ENCODE results near the gene REST. TPM values are rescaled to one million over a fixed set of nuclear protein-coding genes. Genes with fewer than 3 reads are reported as not detected.

REST gene
- total RNA-seq, 1 donor from 2014 or later = 74.8 TPM

DNA sequence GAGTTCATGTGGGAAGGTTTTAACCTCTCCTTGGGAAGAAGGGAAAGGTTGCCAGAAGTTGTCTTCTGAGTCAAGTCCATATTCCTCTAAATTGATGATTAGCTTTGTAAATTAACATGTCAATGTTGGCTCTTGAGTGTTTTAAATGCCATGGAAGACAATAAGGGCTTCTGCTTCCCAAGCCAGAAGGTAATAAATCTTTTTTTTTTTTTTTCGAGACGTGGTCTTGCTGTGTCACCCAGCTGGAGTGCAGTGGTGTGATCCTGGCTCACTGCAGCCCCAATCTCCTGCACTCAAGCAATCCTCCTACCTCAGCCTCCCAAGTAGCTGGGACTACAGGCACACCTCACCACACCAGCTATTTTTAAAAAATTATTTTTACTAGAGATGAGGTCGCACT lies 5.0 kb upstream of the REST start:
- Histone ChIP-seq H3K4me2 (ENCODE audit: low read length) (no peak overlapping the region), H3K4me1 (ENCODE audit: insufficient read depth, low read length) (no peaks in the 10 kb centered on the region), H3K9ac (ENCODE audit: low read length) (no peak overlapping the region), H3K9me3 (ENCODE audit: insufficient read depth, low read depth, low read length) (no peaks in the 10 kb centered on the region), H3K79me2 (ENCODE audit: insufficient read depth, low read length) (no peaks in the 10 kb centered on the region), H3K36me3 (ENCODE audit: insufficient read depth, low read length) (no peaks in the 10 kb centered on the region), H3K4me3 (ENCODE audit: insufficient read depth, low read depth, low read length) (no peak overlapping the region), H2AFZ (ENCODE audit: low read depth, low read length) (no peak overlapping the region), H3K27me3 (ENCODE audit: insufficient read depth, low read length) (peaks cover 6% of the 10 kb centered on the region), H4K20me1 (ENCODE audit: insufficient read depth, low read length) (no peaks in the 10 kb centered on the region), H3K27ac (ENCODE audit: low read depth, low read length) (no peak overlapping the region)
- Mint-ChIP-seq H3K4me1 (ENCODE audit: low read depth, unreplicated experiment) (no peaks in the 10 kb centered on the region), H3K36me3 (ENCODE audit: low read depth, unreplicated experiment) (no peaks in the 10 kb centered on the region), H3K9me3 (ENCODE audit: unreplicated experiment) (peaks cover 2% of the 10 kb centered on the region), H3K27ac (ENCODE audit: unreplicated experiment) (no peak overlapping the region), H3K27me3 (ENCODE audit: low read depth, unreplicated experiment) (peaks cover 17% of the 10 kb centered on the region), H3K4me3 (ENCODE audit: unreplicated experiment) (no peak overlapping the region)
- DNase-seq (ENCODE audit: low read depth) (no peak), FAIRE-seq (no peak)
- TF ChIP-seq, protein P1, sequence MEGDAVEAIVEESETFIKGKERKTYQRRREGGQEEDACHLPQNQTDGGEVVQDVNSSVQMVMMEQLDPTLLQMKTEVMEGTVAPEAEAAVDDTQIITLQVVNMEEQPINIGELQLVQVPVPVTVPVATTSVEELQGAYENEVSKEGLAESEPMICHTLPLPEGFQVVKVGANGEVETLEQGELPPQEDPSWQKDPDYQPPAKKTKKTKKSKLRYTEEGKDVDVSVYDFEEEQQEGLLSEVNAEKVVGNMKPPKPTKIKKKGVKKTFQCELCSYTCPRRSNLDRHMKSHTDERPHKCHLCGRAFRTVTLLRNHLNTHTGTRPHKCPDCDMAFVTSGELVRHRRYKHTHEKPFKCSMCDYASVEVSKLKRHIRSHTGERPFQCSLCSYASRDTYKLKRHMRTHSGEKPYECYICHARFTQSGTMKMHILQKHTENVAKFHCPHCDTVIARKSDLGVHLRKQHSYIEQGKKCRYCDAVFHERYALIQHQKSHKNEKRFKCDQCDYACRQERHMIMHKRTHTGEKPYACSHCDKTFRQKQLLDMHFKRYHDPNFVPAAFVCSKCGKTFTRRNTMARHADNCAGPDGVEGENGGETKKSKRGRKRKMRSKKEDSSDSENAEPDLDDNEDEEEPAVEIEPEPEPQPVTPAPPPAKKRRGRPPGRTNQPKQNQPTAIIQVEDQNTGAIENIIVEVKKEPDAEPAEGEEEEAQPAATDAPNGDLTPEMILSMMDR (IDR thresholded peaks at IDR 0.05; ENCODE audit: insufficient read depth, low read depth, low read length) = no peak
- TF ChIP-seq EZH2 (IDR thresholded peaks at IDR 0.05; ENCODE audit: insufficient read depth, low read length) = no peak

DNA sequence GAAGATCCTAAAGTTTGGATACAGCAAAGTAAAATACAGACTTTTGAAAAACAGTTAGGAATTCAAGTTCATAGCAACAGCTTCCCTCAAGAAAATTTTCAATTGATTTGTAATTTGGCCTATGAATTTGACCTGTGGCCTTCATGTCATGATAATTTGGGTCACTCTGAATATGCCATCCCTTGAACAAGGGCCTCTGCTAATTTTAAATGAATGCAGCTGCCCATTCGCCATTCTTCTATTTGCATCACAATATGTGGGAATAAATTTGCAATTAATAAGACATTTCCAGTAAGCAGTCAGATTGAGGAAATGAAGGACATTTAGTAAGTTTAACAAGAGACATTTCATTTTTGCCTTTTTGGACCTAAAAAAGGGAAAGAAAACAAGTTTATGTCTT lies 1.9 kb upstream of the REST start:
- H4K20me1 ChIP-seq (ENCODE audit: insufficient read depth, low read length) = peaks cover 16% of the 10 kb centered on the region
- no peaks in the 10 kb centered on the region for H3K36me3 ChIP-seq (ENCODE audit: insufficient read depth, low read length)
- Mint-ChIP-seq H3K27ac (ENCODE audit: unreplicated experiment) (no peak overlapping the region), H3K4me1 (ENCODE audit: low read depth, unreplicated experiment) (peaks cover 9% of the 10 kb centered on the region), H3K9me3 (ENCODE audit: unreplicated experiment) (peaks cover 2% of the 10 kb centered on the region), H3K4me3 (ENCODE audit: unreplicated experiment) (no peak overlapping the region), H3K27me3 (ENCODE audit: low read depth, unreplicated experiment) (peaks cover 14% of the 10 kb centered on the region), H3K36me3 (ENCODE audit: low read depth, unreplicated experiment) (no peaks in the 10 kb centered on the region)
- H3K79me2 ChIP-seq (ENCODE audit: insufficient read depth, low read length) = peaks cover 20% of the 10 kb centered on the region
- peaks cover 6% of the 10 kb centered on the region for H3K27me3 ChIP-seq (ENCODE audit: insufficient read depth, low read length)
- DNase-seq (ENCODE audit: low read depth) (no peak), FAIRE-seq (no peak)
- no peak for TF ChIP-seq EZH2 (IDR thresholded peaks at IDR 0.05; ENCODE audit: insufficient read depth, low read length)
- TF ChIP-seq, protein P1 (IDR thresholded peaks at IDR 0.05; ENCODE audit: insufficient read depth, low read depth, low read length) = no peak
- no peak overlapping the region for H3K27ac ChIP-seq (ENCODE audit: low read depth, low read length)
- no peak overlapping the region for H3K9ac ChIP-seq (ENCODE audit: low read length)
- H3K4me2 ChIP-seq (ENCODE audit: low read length) = no peak overlapping the region
- no peaks in the 10 kb centered on the region for H3K9me3 ChIP-seq (ENCODE audit: insufficient read depth, low read depth, low read length)
- H3K4me1 ChIP-seq (ENCODE audit: insufficient read depth, low read length) = peaks cover 4% of the 10 kb centered on the region
- H3K4me3 ChIP-seq (ENCODE audit: insufficient read depth, low read depth, low read length) = no peak overlapping the region
- H2AFZ ChIP-seq (ENCODE audit: low read depth, low read length) = no peak overlapping the region

DNA sequence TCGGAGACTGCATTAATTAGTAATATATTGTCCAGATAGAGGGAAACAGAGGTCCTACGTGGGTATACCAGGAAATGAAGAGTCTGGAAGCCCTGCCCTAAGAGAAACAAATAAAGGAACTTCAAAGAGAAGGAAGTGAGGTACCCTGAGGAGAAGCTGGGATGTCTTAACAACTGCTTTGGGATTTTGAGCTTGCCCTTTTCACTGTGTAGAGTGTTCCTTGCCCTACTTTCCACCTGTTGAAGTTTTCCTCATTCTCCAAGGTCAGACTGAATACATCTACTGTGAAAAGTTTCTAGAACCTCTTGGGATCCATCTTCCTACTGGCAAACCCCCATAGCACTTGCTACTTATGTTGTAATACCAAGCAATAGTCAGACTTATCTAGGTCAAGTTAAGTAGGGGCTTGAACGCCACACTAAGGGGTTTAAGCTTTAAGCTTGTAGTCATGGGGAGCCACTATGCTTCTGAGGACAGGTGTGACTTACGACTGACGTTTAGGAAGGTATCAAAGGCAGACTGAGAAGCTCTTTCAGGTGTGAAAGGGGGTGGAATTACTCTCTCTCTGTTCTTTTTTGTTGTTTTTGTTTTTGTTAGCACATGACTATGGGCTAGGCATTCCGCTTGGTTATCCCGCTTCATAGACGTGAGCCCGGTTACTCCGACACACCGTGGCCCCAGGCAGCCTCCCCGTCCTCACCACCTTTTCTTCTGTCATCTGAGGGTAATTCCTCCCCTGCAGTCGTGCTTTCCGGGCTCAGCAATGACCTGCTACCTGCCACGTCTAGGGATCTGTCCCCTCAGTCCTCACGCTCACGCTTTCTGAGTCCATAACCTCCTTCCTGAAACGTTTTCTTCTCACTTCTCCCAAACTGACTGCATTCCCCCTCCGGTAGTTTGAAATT lies 959 bp upstream of the REST start:
- Histone ChIP-seq H3K27ac (ENCODE audit: low read depth, low read length) (no peak overlapping the region), H3K4me2 (ENCODE audit: low read length) (peak overlapping the region; percentile 95), H3K27me3 (ENCODE audit: insufficient read depth, low read length) (peaks cover 6% of the 10 kb centered on the region), H3K79me2 (ENCODE audit: insufficient read depth, low read length) (peaks cover 30% of the 10 kb centered on the region), H3K9me3 (ENCODE audit: insufficient read depth, low read depth, low read length) (no peaks in the 10 kb centered on the region), H2AFZ (ENCODE audit: low read depth, low read length) (peak overlapping the region; percentile 87), H3K4me3 (ENCODE audit: insufficient read depth, low read depth, low read length) (peak overlapping the region; percentile 91), H3K36me3 (ENCODE audit: insufficient read depth, low read length) (peaks cover 6% of the 10 kb centered on the region), H4K20me1 (ENCODE audit: insufficient read depth, low read length) (peaks cover 25% of the 10 kb centered on the region), H3K9ac (ENCODE audit: low read length) (peak overlapping the region; percentile 54), H3K4me1 (ENCODE audit: insufficient read depth, low read length) (peaks cover 4% of the 10 kb centered on the region)
- Mint-ChIP-seq H3K4me1 (ENCODE audit: low read depth, unreplicated experiment) (peaks cover 17% of the 10 kb centered on the region), H3K9me3 (ENCODE audit: unreplicated experiment) (peaks cover 2% of the 10 kb centered on the region), H3K36me3 (ENCODE audit: low read depth, unreplicated experiment) (no peaks in the 10 kb centered on the region), H3K27ac (ENCODE audit: unreplicated experiment) (peak overlapping the region; percentile 62), H3K27me3 (ENCODE audit: low read depth, unreplicated experiment) (peaks cover 14% of the 10 kb centered on the region), H3K4me3 (ENCODE audit: unreplicated experiment) (peak overlapping the region; percentile 90)
- no peak for TF ChIP-seq EZH2 (IDR thresholded peaks at IDR 0.05; ENCODE audit: insufficient read depth, low read length)
- TF ChIP-seq, protein P1 (IDR thresholded peaks at IDR 0.05; ENCODE audit: insufficient read depth, low read depth, low read length) = no peak
- no peak for FAIRE-seq
- no peak for DNase-seq (ENCODE audit: low read depth)

Data from astrocyte (in vitro differentiated cells and primary cell).